HepG2 (cell line): ENCODE data around the gene XRN1. TPM values are rescaled to one million over a fixed set of nuclear protein-coding genes. Genes with fewer than 3 reads are reported as not detected.

ENCODE experiments used
- ATAC-seq: fragments of 200-7000 bp; cut with Tn5 transposase; 3 replicates; pipeline ENCODE4 v1.9.1; 2020; ENCODE audit warnings: mild to moderate bottlenecking, moderate library complexity
- BruUV-seq: library from RNA; stranded (reverse); fragments of 400-500 nt; replicated peaks from 2 replicates; lab custom pipeline; 2021; lab: Mats Ljungman, UMichigan
- CTCF ChIA-PET: fragments of 300-600 bp; formaldehyde crosslinking; extraction: SDS; loops from one replicate; lab custom pipeline; 2021; ENCODE audit warnings: low total read pairs, inconsistent platforms, low intra/inter-chr PET ratio; lab: Yijun Ruan, JAX
- POLR2A ChIA-PET: fragments of 350-600 bp; sonication (Branson Sonifier 250); formaldehyde crosslinking; loops from one replicate; lab custom pipeline; 2020; ENCODE audit warnings: antibody characterized with exemption, inconsistent platforms; lab: Yijun Ruan, JAX
- DNase-seq: peaks from one replicate; pipeline ENCODE4 v3.0.0-alpha.2; 2015; ENCODE audit warnings: low spot score
- FAIRE-seq: peaks from 3 replicates; lab custom pipeline; 2011; peaks lifted over from hg19 to GRCh38; lab: Jason Lieb, UNC
- H2AFZ ChIP-seq: one replicate; pipeline ENCODE4 v1.6.1; 2011; ENCODE audit warnings: low read length, inconsistent platforms
- H3K27ac ChIP-seq: fragments of 300-600 bp; 3 replicates; pipeline ENCODE4 v1.8.0; 2011; ENCODE audit warnings: mixed run types, mild to moderate bottlenecking, mixed read lengths, low read length, inconsistent platforms; ENCODE audit not compliant: insufficient read depth; ENCODE audit errors: extremely low read length
- H3K27me3 ChIP-seq, 2 experiments: fragments of 200-600 bp in 1 of 2; 2 replicates in 1 of 2; 3 replicates in 1 of 2; pipeline versions ENCODE4 v1.6.0 to v1.8.0; 2011; ENCODE audit warnings: low read length in 2 of 2, mild to moderate bottlenecking in 2 of 2, moderate library complexity in 2 of 2, inconsistent platforms in 1 of 2; ENCODE audit not compliant: insufficient read depth in 2 of 2, control insufficient read depth in 1 of 2
- H3K36me3 ChIP-seq, 2 experiments: fragments of 200-600 bp in 1 of 2; replicated peaks in 1 of 2; 2 replicates in 1 of 2; 3 replicates in 1 of 2; pipeline versions ENCODE4 v1.5.1 to v1.8.0; 2011; ENCODE audit warnings: low read length in 2 of 2, inconsistent platforms in 1 of 2; ENCODE audit not compliant: insufficient read depth in 2 of 2, control insufficient read depth in 1 of 2
- H3K4me1 ChIP-seq: 2 replicates; pipeline ENCODE4 v1.5.1; 2012; ENCODE audit warnings: low read length, inconsistent platforms; ENCODE audit not compliant: insufficient read depth
- H3K4me2 ChIP-seq: 2 replicates; pipeline ENCODE4 v1.6.0; 2011; ENCODE audit warnings: low read depth, low read length, inconsistent platforms
- H3K4me3 ChIP-seq, 3 experiments: fragments of 200-600 bp in 1 of 3; sonication (generic), shearing (Covaris generic) in 1 of 3; replicated peaks in 1 of 3; 2 replicates each; pipeline ENCODE4 v1.5.1; 2011 to 2016; ENCODE audit warnings: low read length in 3 of 3, inconsistent platforms in 2 of 3, low read depth in 2 of 3, mild to moderate bottlenecking in 2 of 3, control low read depth in 1 of 3, mixed read lengths in 1 of 3; ENCODE audit not compliant: insufficient read depth in 1 of 3
- H3K79me2 ChIP-seq: one replicate; pipeline ENCODE4 v1.6.1; 2011; ENCODE audit warnings: low read length, inconsistent platforms; ENCODE audit not compliant: insufficient read depth
- H3K9ac ChIP-seq: 2 replicates; pipeline ENCODE4 v1.6.0; 2011; ENCODE audit warnings: mild to moderate bottlenecking, low read depth, low read length, inconsistent platforms; ENCODE audit not compliant: insufficient read depth
- H3K9me3 ChIP-seq: 2 replicates; pipeline ENCODE4 v1.5.1; 2012; ENCODE audit warnings: mild to moderate bottlenecking, low read length
- H4K20me1 ChIP-seq: 2 replicates; pipeline ENCODE4 v1.6.0; 2011; ENCODE audit warnings: inconsistent platforms, mild to moderate bottlenecking, low read length, moderate library complexity; ENCODE audit not compliant: insufficient read depth
- ATF7 ChIP-seq, 2 experiments: fragments of 450-650 bp in 1 of 2; sonication (generic) in 1 of 2; formaldehyde crosslinking in 1 of 2; IDR thresholded peaks; 2 replicates each; pipeline versions ENCODE4 v1.4.0 to v1.6.1; 2016 to 2020; ENCODE audit warnings: antibody characterized with exemption in 1 of 2, mild to moderate bottlenecking in 1 of 2, missing genetic modification reagents in 1 of 2
- DZIP1 ChIP-seq: sonication (generic); formaldehyde crosslinking; IDR thresholded peaks from 2 replicates; pipeline ENCODE4 v1.5.0; 2020; ENCODE audit warnings: mild to moderate bottlenecking, missing genetic modification reagents
- EP300 ChIP-seq, 3 experiments: sonication (generic) in 1 of 3; formaldehyde crosslinking in 1 of 3; IDR thresholded peaks; 2 replicates each; pipeline versions ENCODE4 v1.5.1 to v1.6.1; 2011 to 2020; ENCODE audit warnings: low read depth in 2 of 3, low read length in 2 of 3, borderline replicate concordance in 1 of 3, improper control_type of control experiment in 1 of 3, mild to moderate bottlenecking in 1 of 3, missing genetic modification reagents in 1 of 3, moderate library complexity in 1 of 3
- NAIF1 ChIP-seq: sonication (generic); formaldehyde crosslinking; IDR thresholded peaks from 2 replicates; pipeline ENCODE4 v1.5.0; 2020; ENCODE audit warnings: mild to moderate bottlenecking, missing genetic modification reagents, borderline replicate concordance
- POLR2A ChIP-seq, 2 experiments: IDR thresholded peaks; 2 replicates each; pipeline ENCODE4 v1.6.1; 2011; ENCODE audit warnings: low read depth in 2 of 2, low read length in 2 of 2, mild to moderate bottlenecking in 1 of 2, moderate library complexity in 1 of 2; ENCODE audit not compliant: insufficient read depth in 1 of 2
- SAP130 ChIP-seq: IDR thresholded peaks from 2 replicates; pipeline ENCODE4 v1.6.1; 2016; ENCODE audit warnings: low read depth
- SP140L ChIP-seq: sonication (generic); formaldehyde crosslinking; IDR thresholded peaks from 2 replicates; pipeline ENCODE4 v1.4.0; 2020; ENCODE audit warnings: missing genetic modification reagents, borderline replicate concordance
- ZNF225 ChIP-seq: sonication (generic); formaldehyde crosslinking; IDR thresholded peaks from 2 replicates; pipeline ENCODE4 v1.4.0; 2020; ENCODE audit warnings: mild to moderate bottlenecking, missing genetic modification reagents
- ZNF276 ChIP-seq: sonication (generic); formaldehyde crosslinking; IDR thresholded peaks from 2 replicates; pipeline ENCODE4 v1.4.0; 2020; ENCODE audit warnings: mild to moderate bottlenecking, low read depth, missing genetic modification reagents
- ZNF350 ChIP-seq: sonication (generic); formaldehyde crosslinking; IDR thresholded peaks from 2 replicates; pipeline ENCODE4 v1.4.0; 2020; ENCODE audit warnings: mild to moderate bottlenecking, low read depth, missing genetic modification reagents, borderline replicate concordance
- ZNF549 ChIP-seq: sonication (generic); formaldehyde crosslinking; IDR thresholded peaks from 2 replicates; pipeline ENCODE4 v1.5.0; 2020; ENCODE audit warnings: missing genetic modification reagents
- ZNF703 ChIP-seq: sonication (generic); formaldehyde crosslinking; IDR thresholded peaks from 2 replicates; pipeline ENCODE4 v1.5.1; 2020; ENCODE audit warnings: missing genetic modification reagents, mild to moderate bottlenecking, moderate library complexity, borderline replicate concordance
- ZNF737 ChIP-seq: sonication (generic); formaldehyde crosslinking; IDR thresholded peaks from 2 replicates; pipeline ENCODE4 v1.5.0; 2020; ENCODE audit warnings: missing genetic modification reagents, mild to moderate bottlenecking, borderline replicate concordance
- ZNF770 ChIP-seq: sonication (generic); formaldehyde crosslinking; IDR thresholded peaks from 2 replicates; pipeline ENCODE4 v1.5.0; 2020; ENCODE audit warnings: mild to moderate bottlenecking, missing genetic modification reagents
- ZNF784 ChIP-seq: sonication (generic); formaldehyde crosslinking; IDR thresholded peaks from 2 replicates; pipeline ENCODE4 v1.5.1; 2020; ENCODE audit warnings: missing genetic modification reagents, mild to moderate bottlenecking, borderline replicate concordance
- WGBS: methylation state at CpG from one replicate; pipeline ENCODE4 v1.1.6; 2017; ENCODE audit warnings: low lambda C conversion rate; 5-methylcytosine and 5-hydroxymethylcytosine counted together
- in situ Hi-C: cut with HindIII; loops from 2 replicates; pipeline ENCODE4 v1.10.0; 2017; ENCODE audit warnings: low pct_unique_long_range_greater_than_20kb; ENCODE audit not compliant: extremely low pct_ligation_motif_present
- intact Hi-C: fragments of 100-400 bp; cut with micrococcal nuclease; formaldehyde crosslinking; loops from one replicate; pipeline ENCODE4 v1.10.0; 2022; ENCODE audit not compliant: unreplicated experiment
- polyA plus RNA-seq, 8 experiments: library from polyadenylated mRNA; depleted of rRNA in 3 of 8; stranded (reverse) in 7 of 8; unstranded in 1 of 8; fragments of >200 nt; fragmentation: Illumina TruSeq in 4 of 8; extraction: Trizol in 4 of 8; gene quantifications; 2 replicates each; pipeline versions ENCODE4 v1.2.1 to v1.2.3, GENCODE V29; 2011 to 2016; ENCODE audit warnings: low read depth in 4 of 8, missing spikeins in 1 of 8, mixed read lengths in 1 of 8; ENCODE audit not compliant: insufficient read depth in 1 of 8
- total RNA-seq, 5 experiments: library from RNA; depleted of rRNA; stranded (reverse); fragments of >200 nt; fragmentation: Illumina TruSeq; extraction: Trizol; gene quantifications; 2 replicates each; pipeline ENCODE4 v1.2.3, GENCODE V29; 2016; ENCODE audit warnings: low read depth in 1 of 5

Gene XRN1
- total and polyA plus RNA-seq, 2 of the 13 experiments (the other 11 are each of a cell fraction or from before 2014, with no cell fraction given): 13.2 to 13.3 TPM

GRCh38 chr3:142374687-142375086 is 73.2 kb downstream of the XRN1 start:
- Histone ChIP-seq H3K4me1 (no peaks in the 10 kb centered on the region), H3K4me2 (no peak overlapping the region), H4K20me1 (no peaks in the 10 kb centered on the region), H3K79me2 (no peaks in the 10 kb centered on the region), H3K27me3 (no peaks in the 10 kb centered on the region), H3K36me3 (peaks cover 0 to 10% of the 10 kb centered on the region in 2 experiments; a peak in 3 of 5 replicates), H3K9ac (no peak overlapping the region), H2AFZ (no peak overlapping the region), H3K27ac (no peak overlapping the region), H3K9me3 (no peaks in the 10 kb centered on the region), H3K4me3 (no peak overlapping the region)
- ChIA-PET POLR2A (no interaction called here), CTCF (no interaction called here)
- ATAC-seq: no peak
- no peak for DNase-seq
- no peak for FAIRE-seq
- intact Hi-C loops: no loop called here
- in situ Hi-C loops: no loop called here
- 95% methylated on average over 3 of the region's 3 CpGs for WGBS
- BruUV-seq: no TSS peak
- no peak for TF ChIP-seq SAP130 (CRISPR knock-in tag)
- TF ChIP-seq DZIP1 (CRISPR knock-in tag): no peak
- no peak for TF ChIP-seq POLR2A (IDR thresholded peaks at IDR 0.05; ENCODE audit: insufficient read depth in 1 of 2, low read depth in 2 of 2, low read length in 2 of 2)
- no peak for TF ChIP-seq ZNF737 (CRISPR knock-in tag)
- no peak for TF ChIP-seq SP140L
- TF ChIP-seq ZNF703: no peak
- TF ChIP-seq ZNF770 (CRISPR knock-in tag): no peak
- no peak for TF ChIP-seq ZNF350
- TF ChIP-seq ZNF549 (CRISPR knock-in tag): no peak
- TF ChIP-seq ATF7 (IDR thresholded peaks at IDR 0.05): no peak
- no peak for TF ChIP-seq ATF7 (CRISPR knock-in tag; IDR thresholded peaks at IDR 0.05)
- no peak for TF ChIP-seq ZNF225 (CRISPR knock-in tag)
- no peak for TF ChIP-seq ZNF276 (CRISPR knock-in tag)
- TF ChIP-seq ZNF784 (CRISPR knock-in tag): no peak
- no peak for TF ChIP-seq EP300 (IDR thresholded peaks at IDR 0.05; ENCODE audit: low read depth in 2 of 2, low read length in 2 of 2)
- TF ChIP-seq EP300 (CRISPR knock-in tag; IDR thresholded peaks at IDR 0.05; ENCODE audit: borderline replicate concordance): no peak
- no peak for TF ChIP-seq NAIF1
